ENCODE measurements around the gene PTCSC3.

PTCSC3 gene

DNA sequence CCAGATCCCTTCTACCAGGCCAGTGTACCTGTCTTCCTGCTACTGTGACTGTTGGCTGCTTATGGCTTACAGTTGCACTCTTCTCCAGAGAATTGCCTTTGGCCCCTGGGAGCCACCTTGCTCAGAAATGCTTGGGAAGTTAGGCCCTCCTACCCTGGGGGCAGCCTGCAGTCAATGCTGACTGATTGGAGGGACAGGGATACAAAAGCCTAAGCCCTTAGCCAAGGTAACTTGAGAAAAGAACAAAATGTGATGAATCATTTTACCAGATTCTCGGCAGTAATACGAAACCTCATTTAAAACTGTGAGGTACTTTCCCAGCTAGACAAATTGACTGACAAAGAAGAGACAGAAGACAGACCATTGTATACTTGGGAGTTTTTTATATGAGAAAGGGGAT is 47.3 kb downstream of the PTCSC3 start:
- Histone ChIP-seq H3K4me3 (ENCODE audit: low read depth, low read length, poor library complexity, severe bottlenecking) (no peak overlapping the region), H3K79me2 (ENCODE audit: insufficient read depth, low read length) (no peaks in the 10 kb centered on the region), H3K4me2 (ENCODE audit: low read length) (no peak overlapping the region), H3K9me3 (ENCODE audit: low read length) (no peaks in the 10 kb centered on the region), H3K9ac (ENCODE audit: low read length) (no peak overlapping the region), H3K36me3 (ENCODE audit: insufficient read depth, low read length) (no peaks in the 10 kb centered on the region), H3K27me3 (ENCODE audit: insufficient read depth, low read length) (no peaks in the 10 kb centered on the region), H2AFZ (ENCODE audit: low read length) (no peak overlapping the region), H4K20me1 (ENCODE audit: insufficient read depth, low read length) (no peaks in the 10 kb centered on the region), H3K27ac (ENCODE audit: low read depth, low read length, poor library complexity, severe bottlenecking) (no peak overlapping the region), H3K4me1 (ENCODE audit: insufficient read depth, low read length, severe bottlenecking) (no peaks in the 10 kb centered on the region), H3F3A (ENCODE audit: insufficient read depth, low read length) (no peaks in the 10 kb centered on the region), H3K9me2 (ENCODE audit: low read depth, low read length) (no peaks in the 10 kb centered on the region)
- TF ChIP-seq, protein P1, sequence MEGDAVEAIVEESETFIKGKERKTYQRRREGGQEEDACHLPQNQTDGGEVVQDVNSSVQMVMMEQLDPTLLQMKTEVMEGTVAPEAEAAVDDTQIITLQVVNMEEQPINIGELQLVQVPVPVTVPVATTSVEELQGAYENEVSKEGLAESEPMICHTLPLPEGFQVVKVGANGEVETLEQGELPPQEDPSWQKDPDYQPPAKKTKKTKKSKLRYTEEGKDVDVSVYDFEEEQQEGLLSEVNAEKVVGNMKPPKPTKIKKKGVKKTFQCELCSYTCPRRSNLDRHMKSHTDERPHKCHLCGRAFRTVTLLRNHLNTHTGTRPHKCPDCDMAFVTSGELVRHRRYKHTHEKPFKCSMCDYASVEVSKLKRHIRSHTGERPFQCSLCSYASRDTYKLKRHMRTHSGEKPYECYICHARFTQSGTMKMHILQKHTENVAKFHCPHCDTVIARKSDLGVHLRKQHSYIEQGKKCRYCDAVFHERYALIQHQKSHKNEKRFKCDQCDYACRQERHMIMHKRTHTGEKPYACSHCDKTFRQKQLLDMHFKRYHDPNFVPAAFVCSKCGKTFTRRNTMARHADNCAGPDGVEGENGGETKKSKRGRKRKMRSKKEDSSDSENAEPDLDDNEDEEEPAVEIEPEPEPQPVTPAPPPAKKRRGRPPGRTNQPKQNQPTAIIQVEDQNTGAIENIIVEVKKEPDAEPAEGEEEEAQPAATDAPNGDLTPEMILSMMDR (IDR thresholded peaks at IDR 0.05; ENCODE audit: low read length): no peak
- TF ChIP-seq EZH2 (IDR thresholded peaks at IDR 0.05; ENCODE audit: borderline replicate concordance, low read length): no peak

- Histone ChIP-seq H3K4me1 (ENCODE audit: insufficient read depth, low read length, severe bottlenecking) (no peaks in the 10 kb centered on the region), H3F3A (ENCODE audit: insufficient read depth, low read length) (no peaks in the 10 kb centered on the region), H3K9me2 (ENCODE audit: low read depth, low read length) (no peaks in the 10 kb centered on the region), H3K27ac (ENCODE audit: low read depth, low read length, poor library complexity, severe bottlenecking) (no peak overlapping the region), H3K27me3 (ENCODE audit: insufficient read depth, low read length) (no peaks in the 10 kb centered on the region), H3K4me3 (ENCODE audit: low read depth, low read length, poor library complexity, severe bottlenecking) (no peak overlapping the region), H3K36me3 (ENCODE audit: insufficient read depth, low read length) (no peaks in the 10 kb centered on the region), H3K9ac (ENCODE audit: low read length) (no peak overlapping the region), H3K9me3 (ENCODE audit: low read length) (no peaks in the 10 kb centered on the region), H4K20me1 (ENCODE audit: insufficient read depth, low read length) (no peaks in the 10 kb centered on the region), H2AFZ (ENCODE audit: low read length) (no peak overlapping the region), H3K4me2 (ENCODE audit: low read length) (no peak overlapping the region), H3K79me2 (ENCODE audit: insufficient read depth, low read length) (no peaks in the 10 kb centered on the region)
- no peak for TF ChIP-seq EZH2 (IDR thresholded peaks at IDR 0.05; ENCODE audit: borderline replicate concordance, low read length)
- TF ChIP-seq, protein P1 (IDR thresholded peaks at IDR 0.05; ENCODE audit: low read length): no peak
Observed at GRCh38 chr14:36113341-36113740, 63.2 kb downstream of the PTCSC3 start.

- no peak overlapping the region for H2AFZ ChIP-seq (ENCODE audit: low read length)
- H3K9me2 ChIP-seq (ENCODE audit: low read depth, low read length): no peaks in the 10 kb centered on the region
- H3K79me2 ChIP-seq (ENCODE audit: insufficient read depth, low read length): no peaks in the 10 kb centered on the region
- no peak overlapping the region for H3K27ac ChIP-seq (ENCODE audit: low read depth, low read length, poor library complexity, severe bottlenecking)
- no peak overlapping the region for H3K4me3 ChIP-seq (ENCODE audit: low read depth, low read length, poor library complexity, severe bottlenecking)
- H3K4me2 ChIP-seq (ENCODE audit: low read length): no peak overlapping the region
- no peak overlapping the region for H3K9ac ChIP-seq (ENCODE audit: low read length)
- no peaks in the 10 kb centered on the region for H3K4me1 ChIP-seq (ENCODE audit: insufficient read depth, low read length, severe bottlenecking)
- no peaks in the 10 kb centered on the region for H4K20me1 ChIP-seq (ENCODE audit: insufficient read depth, low read length)
- TF ChIP-seq, protein P1 (IDR thresholded peaks at IDR 0.05; ENCODE audit: low read length): no peak
- TF ChIP-seq EZH2 (IDR thresholded peaks at IDR 0.05; ENCODE audit: borderline replicate concordance, low read length): no peak
- H3K27me3 ChIP-seq (ENCODE audit: insufficient read depth, low read length): no peaks in the 10 kb centered on the region
- H3K9me3 ChIP-seq (ENCODE audit: low read length): no peaks in the 10 kb centered on the region
- H3F3A ChIP-seq (ENCODE audit: insufficient read depth, low read length): no peaks in the 10 kb centered on the region
- no peaks in the 10 kb centered on the region for H3K36me3 ChIP-seq (ENCODE audit: insufficient read depth, low read length)
Observed at GRCh38 chr14:36111822-36112583, 64.5 kb downstream of the PTCSC3 start.

Data from OCI-LY1 (cell line).